Gastrocnemius medialis (tissue), 4 donors: ENCODE results near the gene RNF4. TPM values are rescaled to one million over a fixed set of nuclear protein-coding genes. Genes with fewer than 3 reads are reported as not detected.
"Not testable (repeated sequence)": the region's sequence is repeated elsewhere in the genome, so short reads cannot be mapped to it uniquely, and the experiment has no call there.

ENCODE experiments used
- ATAC-seq, 2 donors: fragments of 150-250 bp; one replicate each; pipeline ENCODE4 v1.9.1; 2016
- DNase-seq, 2 donors: peaks; one replicate each; pipeline ENCODE4 v3.0.0-alpha.2; 2019
- H3K27ac ChIP-seq, 4 donors: fragments of 200-600 bp; sonication (generic); 1 replicate in 1 of 4; 2 replicates in 3 of 4; pipeline ENCODE4 v1.5.1; 2016 to 2018; ENCODE audit warnings: mild to moderate bottlenecking in 2 of 4, moderate library complexity in 1 of 4
- H3K27me3 ChIP-seq, 3 donors: fragments of 200-600 bp; sonication (generic) in 2 of 3; 1 replicate in 1 of 3; 2 replicates in 2 of 3; pipeline versions ENCODE4 v1.5.1 to v1.6.0; 2016 to 2019; ENCODE audit warnings: mild to moderate bottlenecking in 1 of 3, moderate library complexity in 1 of 3
- H3K36me3 ChIP-seq, 2 donors: fragments of 200-600 bp; sonication (generic) in 1 of 2; one replicate each; pipeline ENCODE4 v1.5.1; 2017 to 2018
- H3K4me1 ChIP-seq, 2 donors: fragments of 200-600 bp; sonication (generic) in 1 of 2; one replicate each; pipeline ENCODE4 v1.5.1; 2016 to 2017; ENCODE audit warnings: mild to moderate bottlenecking in 2 of 2
- H3K4me3 ChIP-seq, 4 donors: fragments of 200-600 bp; sonication (generic) in 3 of 4; 1 replicate in 1 of 4; 2 replicates in 3 of 4; pipeline ENCODE4 v1.5.1; 2016 to 2019; ENCODE audit warnings: mild to moderate bottlenecking in 2 of 4
- H3K9me3 ChIP-seq, 3 donors: fragments of 200-600 bp; sonication (generic) in 2 of 3; 1 replicate in 1 of 3; 2 replicates in 2 of 3; pipeline ENCODE4 v1.5.1; 2016 to 2019
- POLR2A ChIP-seq, 2 donors: fragments of 450-650 bp; IDR thresholded peaks; one replicate each; pipeline ENCODE4 v1.6.1; 2017; ENCODE audit warnings: antibody characterized with exemption in 2 of 2, mild to moderate bottlenecking in 2 of 2, moderate library complexity in 2 of 2
- in situ Hi-C, 4 donors: fragments of 200-750 bp; cut with MboI; loops; one replicate each; pipeline versions ENCODE4 v1.15.0 to v1.8.0; 2017; ENCODE audit warnings: low sequenced_read_pairs in 4 of 4
- intact Hi-C: fragments of 100-400 bp; cut with DNase I; formaldehyde crosslinking; loops from one replicate; pipeline ENCODE4 v1.15.1; 2023; ENCODE audit warnings: low total_unique reads
- total RNA-seq, 4 donors: library from RNA; depleted of rRNA; stranded (reverse); fragments of >200 nt; gene quantifications; one replicate each; pipeline versions ENCODE4 v1.1.0 to v1.2.3, GENCODE V29; 2016
- TF ChIP-seq, protein P1 (sequence below), 5 experiments: fragments of 450-650 bp in 3 of 5; fragments of 200-600 bp in 2 of 5; sonication (generic) in 2 of 5; IDR thresholded peaks in 4 of 5; conservative IDR thresholded peaks in 1 of 5; 1 replicate in 4 of 5; 2 replicates in 1 of 5; pipeline ENCODE4 v1.5.1; 2016 to 2019; ENCODE audit warnings: antibody characterized with exemption in 5 of 5, mild to moderate bottlenecking in 3 of 5, moderate library complexity in 3 of 5

Gene RNF4
- total RNA-seq, 4 donors from 2014 or later, result 21.7 to 48.7 (median 34.7) TPM

DNA sequence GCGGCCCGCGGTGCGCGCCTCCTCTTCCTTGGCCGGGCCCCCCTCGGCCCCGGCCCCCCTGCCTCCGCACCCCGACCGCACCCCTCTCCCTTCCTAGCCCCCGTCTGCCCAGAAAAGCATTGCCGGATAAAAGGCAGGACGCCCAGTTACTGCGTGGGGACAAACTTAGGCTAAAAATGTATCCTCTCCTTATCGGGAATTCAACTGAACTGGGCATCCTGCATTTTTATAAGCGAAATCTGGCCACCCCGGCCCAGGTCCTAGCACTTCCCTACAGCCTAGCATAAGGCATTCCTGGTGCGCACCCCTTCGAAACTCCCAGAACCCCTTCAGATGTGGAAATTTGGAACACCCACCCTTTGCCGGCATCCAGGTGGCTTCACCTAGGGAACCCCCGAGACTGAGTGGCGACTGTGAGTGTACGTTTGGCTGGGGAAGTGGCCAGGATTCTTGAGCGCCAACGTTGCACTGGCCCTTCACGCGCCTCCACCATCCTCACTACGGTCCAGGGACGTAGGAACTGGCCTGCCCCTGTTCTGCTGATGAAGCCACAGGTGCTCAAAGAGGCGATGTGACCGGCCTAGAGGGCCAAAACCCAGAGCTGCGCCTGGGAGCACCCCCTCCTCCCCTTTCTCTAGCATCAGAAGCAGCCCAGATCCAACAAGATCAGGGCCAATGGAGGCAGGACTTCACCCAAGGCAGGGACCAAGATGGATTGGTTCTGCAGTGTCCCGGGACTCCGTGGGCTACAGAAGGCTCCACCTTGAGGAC lies 5.7 kb upstream of the RNF4 start:
- peak; percentile 8 to 14 for ATAC-seq
- TF ChIP-seq POLR2A (IDR thresholded peaks at IDR 0.05), result no peak
- TF ChIP-seq, protein P1, sequence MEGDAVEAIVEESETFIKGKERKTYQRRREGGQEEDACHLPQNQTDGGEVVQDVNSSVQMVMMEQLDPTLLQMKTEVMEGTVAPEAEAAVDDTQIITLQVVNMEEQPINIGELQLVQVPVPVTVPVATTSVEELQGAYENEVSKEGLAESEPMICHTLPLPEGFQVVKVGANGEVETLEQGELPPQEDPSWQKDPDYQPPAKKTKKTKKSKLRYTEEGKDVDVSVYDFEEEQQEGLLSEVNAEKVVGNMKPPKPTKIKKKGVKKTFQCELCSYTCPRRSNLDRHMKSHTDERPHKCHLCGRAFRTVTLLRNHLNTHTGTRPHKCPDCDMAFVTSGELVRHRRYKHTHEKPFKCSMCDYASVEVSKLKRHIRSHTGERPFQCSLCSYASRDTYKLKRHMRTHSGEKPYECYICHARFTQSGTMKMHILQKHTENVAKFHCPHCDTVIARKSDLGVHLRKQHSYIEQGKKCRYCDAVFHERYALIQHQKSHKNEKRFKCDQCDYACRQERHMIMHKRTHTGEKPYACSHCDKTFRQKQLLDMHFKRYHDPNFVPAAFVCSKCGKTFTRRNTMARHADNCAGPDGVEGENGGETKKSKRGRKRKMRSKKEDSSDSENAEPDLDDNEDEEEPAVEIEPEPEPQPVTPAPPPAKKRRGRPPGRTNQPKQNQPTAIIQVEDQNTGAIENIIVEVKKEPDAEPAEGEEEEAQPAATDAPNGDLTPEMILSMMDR (IDR thresholded peaks at IDR 0.05 in 4 of 5, conservative IDR thresholded peaks at IDR 0.05 in 1 of 5), result no peak
- no peak overlapping the region for H3K27ac ChIP-seq

DNA sequence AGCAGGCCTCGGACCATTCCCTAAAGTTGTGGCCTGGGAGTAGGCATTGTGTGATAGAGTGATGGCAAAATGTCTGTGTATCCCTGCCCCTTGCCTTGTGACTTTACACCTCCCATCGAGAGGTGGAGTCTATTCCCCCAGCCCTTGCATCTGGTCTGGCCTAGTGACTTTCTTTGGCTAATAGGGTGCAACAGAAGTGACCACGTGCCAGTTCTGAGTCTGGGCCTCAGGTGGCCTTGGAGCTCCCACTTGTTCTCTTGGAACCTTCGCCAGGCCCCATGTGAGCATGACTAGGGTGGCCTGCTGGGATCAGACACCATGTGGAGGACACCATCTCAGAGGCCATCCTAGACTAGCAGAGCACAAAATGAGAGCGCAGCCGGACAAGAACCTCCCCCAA lies 3.9 kb upstream of the RNF4 start:
- intact Hi-C loops, result loop anchor here (5.0 to 10.0 kb wide), 2 partner anchors 203 to 460 kb away; partner anchors contain the start of genes MXD4 and NELFA
- TF ChIP-seq, protein P1 (IDR thresholded peaks at IDR 0.05 in 4 of 5, conservative IDR thresholded peaks at IDR 0.05 in 1 of 5), result no peak
- no peak for TF ChIP-seq POLR2A (IDR thresholded peaks at IDR 0.05)

More for the DNA sequence above, 5.7 kb upstream of the RNF4 start:
- in situ Hi-C loops (loop anchor here in 3 of 4 donors (10.0 to 25.0 kb wide), 2 partner anchors 238 to 251 kb away; no protein-coding TSS in a partner anchor), intact Hi-C loops (loop anchor here (1.0 to 10.0 kb wide), 4 partner anchors 50 to 458 kb away; partner anchors contain the start of genes HAUS3, NELFA and POLN)
- no peaks in the 10 kb centered on the region for H3K9me3 ChIP-seq
- peaks cover 11 to 15% of the 10 kb centered on the region in 2 donors for H3K4me1 ChIP-seq
- H3K4me3 ChIP-seq, result peak overlapping the region; percentile 34 to 73 (median 58)
- H3K27me3 ChIP-seq, result no peaks in the 10 kb centered on the region
- H3K36me3 ChIP-seq, result no peaks in the 10 kb centered on the region
- DNase-seq, result no peak

DNA sequence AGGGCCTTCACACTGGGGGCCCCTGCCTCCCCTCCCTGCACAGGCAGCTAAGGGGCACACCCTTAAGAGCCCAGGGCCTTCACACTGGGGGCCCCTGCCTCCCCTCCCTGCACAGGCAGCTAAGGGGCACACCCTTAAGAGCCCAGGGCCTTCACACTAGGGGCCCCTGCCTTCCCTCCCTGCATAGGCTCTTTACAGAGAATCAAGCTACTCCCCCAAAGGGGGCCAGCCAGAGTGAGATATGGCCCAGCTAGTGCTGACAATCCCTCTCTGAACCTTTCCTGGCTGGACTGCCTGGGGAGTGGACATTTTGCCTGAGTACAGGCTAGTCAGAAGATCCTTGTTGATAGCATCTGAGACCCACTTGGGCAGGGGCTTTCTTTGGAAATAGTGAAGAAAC lies 3.4 kb upstream of the RNF4 start:
- not testable (repeated sequence) for ATAC-seq, H3K36me3 ChIP-seq, H3K27me3 ChIP-seq, H3K27ac ChIP-seq, DNase-seq, H3K4me3 ChIP-seq, H3K9me3 ChIP-seq
- in situ Hi-C loops (loop anchor here in 3 of 4 donors (10.0 to 25.0 kb wide), 2 partner anchors 241 to 253 kb away; no protein-coding TSS in a partner anchor), intact Hi-C loops (loop anchor here (5.0 to 10.0 kb wide), 2 partner anchors 203 to 461 kb away; partner anchors contain the start of genes MXD4 and NELFA)
- peaks cover 20 to 24% of the 10 kb centered on the region in 2 donors for H3K4me1 ChIP-seq

More for the DNA sequence above, 3.9 kb upstream of the RNF4 start:
- Histone ChIP-seq H3K4me1 (peaks cover 15 to 19% of the 10 kb centered on the region in 2 donors), H3K27ac (no peak overlapping the region), H3K4me3 (no peak overlapping the region), H3K36me3 (no peaks in the 10 kb centered on the region), H3K9me3 (no peaks in the 10 kb centered on the region), H3K27me3 (no peaks in the 10 kb centered on the region)
- ATAC-seq (no peak), DNase-seq (no peak)
- in situ Hi-C loops, result loop anchor here in 3 of 4 donors (10.0 to 25.0 kb wide), 2 partner anchors 240 to 253 kb away; no protein-coding TSS in a partner anchor

DNA sequence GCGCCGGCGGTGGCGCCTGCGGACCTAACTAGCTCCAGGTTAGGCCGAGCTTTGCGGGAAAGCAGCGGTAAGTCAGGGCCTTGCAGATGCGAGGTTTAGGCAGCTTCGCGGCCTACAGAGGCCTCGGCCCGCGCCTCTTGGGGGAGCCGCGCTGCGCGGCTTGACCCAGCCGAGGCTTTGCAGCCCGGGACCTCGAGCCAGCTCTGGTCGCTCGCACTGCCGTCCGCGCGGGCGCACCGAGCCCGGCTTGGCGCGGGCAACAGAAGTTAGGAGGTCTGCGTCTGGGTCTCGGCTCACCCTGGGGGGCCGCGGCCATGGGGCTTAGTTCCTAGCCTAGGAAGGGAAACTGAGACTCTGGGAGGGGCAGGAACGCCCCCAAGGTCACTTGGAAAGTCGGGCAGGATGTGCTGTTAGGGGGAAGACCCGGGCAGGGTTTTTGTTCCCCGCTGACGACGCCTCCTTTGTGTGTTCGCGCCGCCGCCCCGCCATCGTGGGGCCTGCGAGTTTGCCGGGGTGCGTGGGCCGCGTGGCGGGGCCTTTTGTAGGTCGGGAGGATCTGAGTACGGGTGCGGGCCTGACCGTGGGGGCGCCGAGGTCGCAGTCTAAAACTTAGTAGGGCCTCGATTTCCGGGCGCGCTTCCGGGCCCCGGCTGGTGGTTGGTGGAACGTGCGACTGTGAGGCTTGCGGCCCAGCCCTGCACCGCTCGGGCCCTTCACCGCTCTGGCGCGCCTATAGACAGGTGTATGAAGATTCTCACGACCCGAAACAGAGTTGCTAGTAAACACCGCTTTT lies 482 bp downstream of the RNF4 start:
- H3K4me1 ChIP-seq, result peaks cover 26 to 27% of the 10 kb centered on the region in 2 donors
- peak overlapping the region; percentile 88 to 98 (median 94) for H3K27ac ChIP-seq
- ATAC-seq, result peak; percentile 46 to 49
- no peaks in the 10 kb centered on the region for H3K9me3 ChIP-seq
- peak overlapping the region; percentile 76 to 88 (median 84) for H3K4me3 ChIP-seq
- intact Hi-C loops (loop anchor here (2.0 to 10.0 kb wide), 3 partner anchors 51 to 465 kb away; partner anchors contain the start of genes CFAP99, MXD4, NELFA and ZFYVE28), in situ Hi-C loops (loop anchor here in 3 of 4 donors (10.0 to 25.0 kb wide), 2 partner anchors 245 to 257 kb away; no protein-coding TSS in a partner anchor)
- peak in 1 of 2 donors; percentile 7 for DNase-seq
- H3K27me3 ChIP-seq, result no peaks in the 10 kb centered on the region
- TF ChIP-seq POLR2A (IDR thresholded peaks at IDR 0.05), result no peak
- TF ChIP-seq, protein P1 (IDR thresholded peaks at IDR 0.05 in 4 of 5, conservative IDR thresholded peaks at IDR 0.05 in 1 of 5), result no peak
- peaks cover 0 to 13% of the 10 kb centered on the region in 2 donors for H3K36me3 ChIP-seq
